RPMI8226 (cell line): ENCODE measurements around the gene VPS35.
"Not testable (repeated sequence)": the region's sequence is repeated elsewhere in the genome, so short reads cannot be mapped to it uniquely, and the experiment has no call there.

ENCODE experiments used
- DNase-seq: peaks from one replicate; pipeline ENCODE4 v3.0.0-alpha.2; 2015

Gene VPS35

DNA sequence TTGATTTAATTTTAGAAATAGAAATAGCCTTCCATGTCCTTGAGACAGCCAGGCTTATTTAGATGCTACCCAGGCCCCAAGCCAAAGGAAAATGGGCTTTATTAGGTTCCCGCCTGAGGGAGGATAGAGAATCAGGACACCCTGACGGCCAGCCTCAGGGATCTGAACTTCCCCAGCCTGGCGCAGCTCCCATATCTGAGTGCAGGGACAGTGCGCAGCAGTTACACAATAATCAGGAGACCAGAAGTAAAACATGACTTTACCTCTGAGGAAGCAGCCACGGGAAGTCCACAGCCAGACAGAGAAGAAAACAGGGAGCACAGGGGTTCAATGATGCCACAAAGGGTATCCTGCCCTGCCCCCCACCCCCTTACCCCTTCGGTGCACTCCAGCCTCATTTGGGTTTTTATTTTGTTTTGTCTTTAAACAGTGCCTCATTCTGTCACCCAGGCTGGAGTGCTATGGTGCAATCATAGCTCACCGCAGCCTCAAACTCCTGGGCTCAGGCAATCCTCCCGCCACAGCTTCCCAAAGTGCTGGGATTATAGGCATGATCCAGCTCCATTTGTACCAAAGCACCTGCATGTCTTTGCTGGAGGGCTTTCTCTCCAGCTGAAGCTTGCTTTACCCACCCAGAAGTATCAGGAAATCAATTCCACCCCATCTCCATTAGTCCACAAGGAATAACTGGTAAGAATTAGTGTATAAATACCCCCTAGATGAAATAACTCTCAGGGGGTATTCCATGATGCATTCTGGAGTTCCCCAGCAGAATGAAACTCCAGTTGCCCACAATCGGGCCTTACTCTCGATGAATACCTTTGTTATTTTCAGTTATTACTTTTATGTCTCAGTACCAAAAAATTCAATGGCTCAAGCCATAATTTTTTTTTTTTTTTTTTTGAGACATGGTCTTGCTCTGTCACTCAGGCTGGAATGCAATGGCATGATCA lies 22.4 kb upstream of the VPS35 start:
- DNase-seq, result no peak

GRCh38 chr16:46709469-46710005 lies 20.6 kb upstream of the VPS35 start:
- DNase-seq, result no peak

GRCh38 chr16:46706642-46707041 lies 17.7 kb upstream of the VPS35 start:
- DNase-seq, result no peak

GRCh38 chr16:46702030-46702429 lies 13.1 kb upstream of the VPS35 start:
- DNase-seq, result no peak

GRCh38 chr16:46701615-46702014 lies 12.6 kb upstream of the VPS35 start:
- DNase-seq, result no peak

- no peak for DNase-seq
Measured at GRCh38 chr16:46700048-46700447, 11.1 kb upstream of the VPS35 start.

GRCh38 chr16:46696957-46697356 lies 8.0 kb upstream of the VPS35 start:
- no peak for DNase-seq

DNA sequence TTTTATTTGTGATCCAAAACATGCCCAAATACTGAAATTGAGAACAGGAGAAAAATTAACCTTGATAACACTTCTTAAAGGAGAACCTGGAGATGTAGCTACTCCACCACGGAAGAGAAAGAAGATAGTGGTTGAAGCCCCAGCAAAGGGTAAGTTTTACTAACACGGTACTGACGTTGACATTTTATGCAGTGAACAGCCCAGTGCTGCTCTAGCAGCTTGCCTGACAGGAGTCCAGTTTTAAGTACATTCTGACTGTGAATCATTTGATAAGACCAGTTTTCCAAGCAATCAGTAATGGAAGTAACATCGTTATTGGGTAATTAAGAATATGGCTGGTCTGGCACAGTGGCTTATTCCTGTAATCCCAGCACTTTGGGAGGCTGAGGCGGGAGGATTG lies 7.0 kb upstream of the VPS35 start:
- no peak for DNase-seq

DNA sequence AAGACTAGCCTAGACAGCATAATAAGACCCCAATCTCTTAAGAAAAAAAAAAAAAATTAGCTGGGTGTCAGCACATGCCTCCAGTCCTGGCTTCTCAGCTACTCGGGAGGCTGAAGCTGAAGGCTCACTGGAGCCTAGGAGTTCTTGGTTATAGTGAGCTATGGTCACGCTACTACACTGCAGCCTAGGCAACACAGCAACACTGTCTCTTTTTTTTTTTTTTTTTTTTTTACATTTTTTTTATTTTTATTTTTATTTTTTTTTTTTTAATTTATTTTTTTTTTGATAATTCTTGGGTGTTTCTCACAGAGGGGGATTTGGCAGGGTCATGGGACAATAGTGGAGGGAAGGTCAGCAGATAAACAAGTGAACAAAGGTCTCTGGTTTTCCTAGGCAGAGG lies 4.6 kb upstream of the VPS35 start:
- no peak for DNase-seq

- DNase-seq, result no peak
Measured at GRCh38 chr16:46691726-46692125, 2.7 kb upstream of the VPS35 start.

- peak; percentile 15 for DNase-seq
Measured at GRCh38 chr16:46690281-46691178, 1.6 kb upstream of the VPS35 start.

- peak; percentile 99 for DNase-seq
Measured at GRCh38 chr16:46689365-46690280, 645 bp upstream of the VPS35 start, which contains the start of gene ORC6. Gene ORC6, plus strand, starts transcription at chr16:46689659. Its CDS starts 47 bp downstream, at chr16:46689706.

DNA sequence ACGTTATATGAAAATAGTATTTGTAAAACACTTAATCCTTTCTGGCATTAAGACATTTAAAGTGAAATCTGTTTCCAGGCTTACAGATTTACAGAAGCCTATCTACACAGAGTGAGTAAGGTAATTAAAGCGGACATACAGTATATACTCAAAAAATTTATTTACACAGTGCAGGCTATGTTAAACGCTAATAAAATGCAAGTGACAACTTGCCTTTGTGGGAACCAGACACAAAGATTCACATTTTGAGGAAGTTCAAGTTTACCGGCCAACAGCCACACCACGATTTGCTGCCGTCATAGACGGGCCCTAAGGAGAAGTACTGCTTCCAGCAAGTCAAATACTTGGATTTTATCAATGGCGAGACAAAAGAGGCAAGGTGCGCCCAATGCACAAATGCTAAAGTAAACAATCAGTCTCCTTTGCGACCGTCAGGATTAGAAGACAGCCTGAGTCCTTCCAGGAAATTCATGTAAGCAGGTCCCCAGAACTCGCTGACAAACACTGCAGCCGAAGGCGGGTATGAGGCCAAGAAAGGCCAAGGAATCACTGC lies 801 bp downstream of the VPS35 start:
- no peak for DNase-seq

GRCh38 chr16:46687486-46687885 lies 1.5 kb downstream of the VPS35 start:
- no peak for DNase-seq

DNA sequence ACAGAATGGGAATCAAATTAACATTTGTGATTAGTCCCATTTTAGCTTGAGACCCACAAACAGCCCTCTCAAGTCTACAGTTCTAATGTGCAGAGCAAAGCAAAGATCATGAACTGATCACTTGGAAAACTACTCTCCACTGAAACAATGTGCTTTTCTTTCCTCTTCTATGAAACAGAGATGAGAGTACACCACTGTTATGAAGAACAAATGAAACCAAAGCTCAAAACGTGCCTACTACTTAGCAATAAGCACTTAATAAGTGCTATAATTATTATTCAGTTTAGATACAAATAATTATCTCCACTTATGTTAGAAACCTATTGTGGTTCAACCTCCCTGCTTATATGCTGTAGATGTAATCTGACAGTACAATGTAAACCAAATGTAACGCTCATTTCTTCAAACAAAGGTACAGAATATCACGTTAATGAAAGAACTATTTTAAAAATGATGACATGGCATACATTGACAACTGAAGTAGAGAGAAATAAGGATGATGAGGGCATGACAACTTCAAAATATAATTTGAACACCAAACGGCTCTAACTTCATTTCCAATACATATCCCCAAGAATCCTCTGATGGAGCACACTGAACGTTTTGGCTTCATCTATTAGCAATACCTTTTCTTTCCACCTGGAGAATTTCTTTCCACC lies 2.0 kb downstream of the VPS35 start:
- DNase-seq, result no peak

GRCh38 chr16:46681867-46682266 lies 7.1 kb downstream of the VPS35 start:
- DNase-seq, result not testable (repeated sequence)

DNA sequence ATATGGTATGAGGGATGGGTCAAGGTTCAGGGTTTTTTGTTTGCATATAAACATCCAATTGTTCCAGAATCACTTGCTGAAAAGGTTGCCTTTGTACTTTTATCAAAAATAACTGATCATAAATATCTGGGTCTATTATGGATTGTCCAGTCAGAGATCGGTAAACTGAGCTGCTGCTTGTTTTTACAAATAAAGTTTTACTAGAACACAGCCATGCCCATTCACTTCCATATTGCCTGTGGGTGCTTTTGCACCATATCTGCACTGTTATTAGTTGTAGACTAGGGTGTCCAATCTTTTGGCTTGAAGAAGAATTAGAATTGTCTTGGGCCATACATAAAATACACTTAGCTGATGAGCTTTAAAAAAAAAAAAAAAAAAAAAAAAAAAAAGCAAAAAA lies 11.0 kb downstream of the VPS35 start:
- not testable (repeated sequence) for DNase-seq

- DNase-seq, result peak; percentile 74
Measured at GRCh38 chr16:46673320-46674013, 15.5 kb downstream of the VPS35 start.

- DNase-seq, result no peak
Measured at GRCh38 chr16:46662123-46662522, 26.9 kb downstream of the VPS35 start.

DNA sequence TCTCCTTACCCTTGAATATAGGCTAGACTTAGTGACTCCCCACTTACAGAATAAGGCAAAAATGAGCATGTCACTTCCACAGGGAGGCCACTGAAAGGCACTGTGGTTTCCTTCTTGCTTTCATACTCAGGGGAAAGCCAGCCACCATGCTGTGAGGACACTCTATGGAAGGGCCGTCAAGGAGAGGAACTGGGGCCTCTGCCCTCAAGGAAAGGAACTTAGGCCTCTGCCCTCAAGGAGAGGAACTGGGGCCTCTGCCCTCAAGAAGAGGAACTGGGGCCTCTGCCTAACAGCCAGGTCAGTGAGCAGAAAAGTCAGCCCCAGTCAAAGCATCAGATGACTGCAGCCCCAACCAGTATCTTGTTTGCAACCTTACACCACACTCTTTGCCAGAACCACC lies 30.1 kb downstream of the VPS35 start:
- peak; percentile 27 for DNase-seq

DNA sequence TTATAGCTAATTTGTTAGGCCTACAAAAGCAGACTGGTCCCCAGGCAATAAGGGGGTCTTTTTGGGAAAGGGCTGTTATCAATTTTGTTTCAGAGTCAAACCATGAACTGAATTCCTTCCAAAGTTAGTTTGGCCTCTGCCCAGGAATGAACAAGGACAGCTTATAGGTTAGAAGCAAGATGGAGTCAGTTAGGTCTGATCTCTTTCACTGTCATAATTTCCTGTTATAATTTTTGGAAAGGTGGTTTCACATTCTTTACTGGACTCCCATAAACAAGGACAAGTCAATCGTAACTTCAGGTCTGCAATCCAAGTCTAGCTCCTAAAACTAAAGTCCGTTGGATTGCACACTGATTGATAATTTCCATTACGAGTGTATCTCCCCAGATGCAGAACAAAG lies 37.7 kb downstream of the VPS35 start:
- no peak for DNase-seq
